K562 (cell line): ENCODE results near the gene RXRA. TPM values are rescaled to one million over a fixed set of nuclear protein-coding genes. Genes with fewer than 3 reads are reported as not detected.

Experiments
- ATF7 ChIP-seq: fragments of 450-650 bp; IDR thresholded peaks from 2 replicates; pipeline ENCODE4 v1.7.1; 2014; ENCODE audit warnings: mild to moderate bottlenecking, moderate library complexity
- BMI1 ChIP-seq: fragments of 150-350 bp; IDR thresholded peaks from 2 replicates; pipeline ENCODE4 v1.6.1; 2014; ENCODE audit warnings: low read length
- DNMT1 ChIP-seq: fragments of 450-650 bp; IDR thresholded peaks from 2 replicates; pipeline ENCODE4 v1.6.1; 2016; ENCODE audit warnings: antibody characterized with exemption, mild to moderate bottlenecking
- DPF2 ChIP-seq: fragments of 450-650 bp; IDR thresholded peaks from 2 replicates; pipeline ENCODE4 v1.6.1; 2016
- HES1 ChIP-seq: fragments of 450-650 bp; IDR thresholded peaks from 2 replicates; pipeline ENCODE4 v1.6.1; 2016; ENCODE audit warnings: low read depth, mild to moderate bottlenecking, moderate library complexity
- HNRNPLL ChIP-seq: fragments of 200-400 bp; formaldehyde crosslinking; IDR thresholded peaks from 2 replicates; pipeline ENCODE4 v1.6.1; 2017; ENCODE audit warnings: low read length, low read depth, mild to moderate bottlenecking; ENCODE audit not compliant: poor library complexity, severe bottlenecking
- JUND ChIP-seq, 2 experiments: IDR thresholded peaks; 2 replicates in 1 of 2; 3 replicates in 1 of 2; pipeline ENCODE4 v1.6.1; 2011; ENCODE audit warnings: borderline replicate concordance in 2 of 2, low read depth in 2 of 2, low read length in 2 of 2, improper control_type of control experiment in 1 of 2, missing biosample characterization in 1 of 2, missing genetic modification characterization in 1 of 2, missing genetic modification reagents in 1 of 2
- KLF16 ChIP-seq: IDR thresholded peaks from 2 replicates; pipeline ENCODE4 v1.6.1; 2016; ENCODE audit warnings: antibody characterized with exemption
- POLR2B ChIP-seq: fragments of 450-650 bp; IDR thresholded peaks from 2 replicates; pipeline ENCODE4 v1.6.1; 2018; ENCODE audit warnings: low read depth; ENCODE audit not compliant: partially characterized antibody
- SMAD3 ChIP-seq: fragments of 450-650 bp; formaldehyde crosslinking; conservative IDR thresholded peaks from 2 replicates; pipeline ENCODE4 v1.4.0; 2020; ENCODE audit warnings: mild to moderate bottlenecking
- TARDBP ChIP-seq: fragments of 450-650 bp; IDR thresholded peaks from 2 replicates; pipeline ENCODE4 v1.6.1; 2016
- WHSC1 ChIP-seq: IDR thresholded peaks from one replicate; pipeline ENCODE4 v1.6.1; 2012; ENCODE audit warnings: low read length, control low read depth, inconsistent platforms
- ZNF445 ChIP-seq: fragments of 250-450 bp; sonication (Bioruptor Pico); IDR thresholded peaks from 2 replicates; pipeline ENCODE4 v1.4.0; 2020; ENCODE audit warnings: low read depth, mild to moderate bottlenecking, moderate library complexity
- ZNF551 ChIP-seq: fragments of 250-450 bp; sonication (Bioruptor Pico); IDR thresholded peaks from 2 replicates; pipeline ENCODE4 v1.5.0; 2021; ENCODE audit warnings: mild to moderate bottlenecking, moderate library complexity
- ZNF589 ChIP-seq: fragments of 200-800 bp; sonication (Bioruptor generic); IDR thresholded peaks from 2 replicates; pipeline ENCODE4 v1.6.1; 2016; ENCODE audit warnings: low read depth, missing genetic modification characterization, missing compliant biosample characterization
- polyA plus RNA-seq, 8 experiments: library from polyadenylated mRNA; depleted of rRNA in 4 of 8; stranded (reverse) in 5 of 8; unstranded in 3 of 8; fragments of >200 nt; fragmentation: Nextera tagmentation in 2 of 8; fragmentation: Illumina TruSeq in 1 of 8; extraction: Ambion mirVana in 2 of 8; extraction: Trizol in 1 of 8; gene quantifications; 2 replicates each; pipeline versions ENCODE4 v1.2.1 to v1.2.3, GENCODE V29; 2011 to 2014; ENCODE audit warnings: inconsistent platforms in 1 of 8, missing spikeins in 1 of 8
- total RNA-seq, 7 experiments: library from RNA; depleted of rRNA in 6 of 7; stranded (reverse); fragments of >200 nt in 6 of 7; fragmentation: Illumina TruSeq in 2 of 7; extraction: Trizol in 2 of 7; gene quantifications; 2 replicates each; pipeline versions ENCODE4 v1.2.1 to v1.2.3, GENCODE V29; 2011 to 2021; ENCODE audit warnings: low replicate concordance in 1 of 7
- TF ChIP-seq, protein P1 (sequence below), 2 experiments: fragments of 450-650 bp in 1 of 2; sonication (generic) in 1 of 2; formaldehyde crosslinking in 1 of 2; IDR thresholded peaks; 2 replicates each; pipeline versions ENCODE4 v1.7.1 to v1.9.0; 2016 to 2022; ENCODE audit warnings: inconsistent platforms in 1 of 2, mild to moderate bottlenecking in 1 of 2, missing genetic modification reagents in 1 of 2
- TF ChIP-seq, protein P2 (sequence below): fragments of 250-450 bp; sonication (Bioruptor Pico); IDR thresholded peaks from 2 replicates; pipeline ENCODE4 v1.5.0; 2021

Gene RXRA
- total and polyA plus RNA-seq, 9 of the 15 experiments (the other 6 are each of a cell fraction or from before 2014, with no cell fraction given) = 0.35 to 23.6 (median 4.6) TPM

- TF ChIP-seq, protein P1, sequence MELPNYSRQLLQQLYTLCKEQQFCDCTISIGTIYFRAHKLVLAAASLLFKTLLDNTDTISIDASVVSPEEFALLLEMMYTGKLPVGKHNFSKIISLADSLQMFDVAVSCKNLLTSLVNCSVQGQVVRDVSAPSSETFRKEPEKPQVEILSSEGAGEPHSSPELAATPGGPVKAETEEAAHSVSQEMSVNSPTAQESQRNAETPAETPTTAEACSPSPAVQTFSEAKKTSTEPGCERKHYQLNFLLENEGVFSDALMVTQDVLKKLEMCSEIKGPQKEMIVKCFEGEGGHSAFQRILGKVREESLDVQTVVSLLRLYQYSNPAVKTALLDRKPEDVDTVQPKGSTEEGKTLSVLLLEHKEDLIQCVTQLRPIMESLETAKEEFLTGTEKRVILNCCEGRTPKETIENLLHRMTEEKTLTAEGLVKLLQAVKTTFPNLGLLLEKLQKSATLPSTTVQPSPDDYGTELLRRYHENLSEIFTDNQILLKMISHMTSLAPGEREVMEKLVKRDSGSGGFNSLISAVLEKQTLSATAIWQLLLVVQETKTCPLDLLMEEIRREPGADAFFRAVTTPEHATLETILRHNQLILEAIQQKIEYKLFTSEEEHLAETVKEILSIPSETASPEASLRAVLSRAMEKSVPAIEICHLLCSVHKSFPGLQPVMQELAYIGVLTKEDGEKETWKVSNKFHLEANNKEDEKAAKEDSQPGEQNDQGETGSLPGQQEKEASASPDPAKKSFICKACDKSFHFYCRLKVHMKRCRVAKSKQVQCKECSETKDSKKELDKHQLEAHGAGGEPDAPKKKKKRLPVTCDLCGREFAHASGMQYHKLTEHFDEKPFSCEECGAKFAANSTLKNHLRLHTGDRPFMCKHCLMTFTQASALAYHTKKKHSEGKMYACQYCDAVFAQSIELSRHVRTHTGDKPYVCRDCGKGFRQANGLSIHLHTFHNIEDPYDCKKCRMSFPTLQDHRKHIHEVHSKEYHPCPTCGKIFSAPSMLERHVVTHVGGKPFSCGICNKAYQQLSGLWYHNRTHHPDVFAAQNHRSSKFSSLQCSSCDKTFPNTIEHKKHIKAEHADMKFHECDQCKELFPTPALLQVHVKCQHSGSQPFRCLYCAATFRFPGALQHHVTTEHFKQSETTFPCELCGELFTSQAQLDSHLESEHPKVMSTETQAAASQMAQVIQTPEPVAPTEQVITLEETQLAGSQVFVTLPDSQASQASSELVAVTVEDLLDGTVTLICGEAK (IDR thresholded peaks at IDR 0.05) = no peak
- TF ChIP-seq, protein P1 (CRISPR knock-in tag; IDR thresholded peaks at IDR 0.05) = no peak
- TF ChIP-seq ZNF551 (CRISPR knock-in tag) (no peak), DNMT1 (no peak), DPF2 (peak; percentile 98), ZNF589 (CRISPR knock-in tag) (peak; percentile 93), ATF7 (peak; percentile 69; the same call in 1 of the 2 replicates), POLR2B (no peak), HES1 (peak; percentile 88), ZNF445 (CRISPR knock-in tag) (no peak), BMI1 (no peak), WHSC1 (no peak), KLF16 (peak; percentile 98), TARDBP (peak; percentile 95), JUND (IDR thresholded peaks at IDR 0.05; ENCODE audit: borderline replicate concordance, low read depth, low read length) (peak; percentile 72), JUND (tag; IDR thresholded peaks at IDR 0.05; ENCODE audit: borderline replicate concordance, low read depth, low read length) (no peak; the same call in 2 of the 3 replicates), HNRNPLL (no peak), SMAD3 (CRISPR knock-in tag) (peak; percentile 72; the same call in 1 of the 2 replicates)
- TF ChIP-seq, protein P2, sequence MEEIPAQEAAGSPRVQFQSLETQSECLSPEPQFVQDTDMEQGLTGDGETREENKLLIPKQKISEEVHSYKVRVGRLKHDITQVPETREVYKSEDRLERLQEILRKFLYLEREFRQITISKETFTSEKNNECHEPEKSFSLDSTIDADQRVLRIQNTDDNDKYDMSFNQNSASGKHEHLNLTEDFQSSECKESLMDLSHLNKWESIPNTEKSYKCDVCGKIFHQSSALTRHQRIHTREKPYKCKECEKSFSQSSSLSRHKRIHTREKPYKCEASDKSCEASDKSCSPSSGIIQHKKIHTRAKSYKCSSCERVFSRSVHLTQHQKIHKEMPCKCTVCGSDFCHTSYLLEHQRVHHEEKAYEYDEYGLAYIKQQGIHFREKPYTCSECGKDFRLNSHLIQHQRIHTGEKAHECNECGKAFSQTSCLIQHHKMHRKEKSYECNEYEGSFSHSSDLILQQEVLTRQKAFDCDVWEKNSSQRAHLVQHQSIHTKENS (CRISPR knock-in tag) = no peak
These were observed 12.3 kb downstream of the RXRA start (continued) for GRCh38 chr9:134338394-134339182.
